HG03521 (cell line): Measurements from ENCODE around the gene ACER2.
A peak's percentile ranks its signal among the peaks of the same experiment; 100 is the strongest.
"Not testable (repeated sequence)": the region's sequence is repeated elsewhere in the genome, so short reads cannot be mapped to it uniquely, and the experiment has no call there.

Experiments
- ATAC-seq: cut with Tn5 transposase; IDR thresholded peaks from one replicate; pipeline ENCODE4 v1.9.1; 2021; ENCODE audit warnings: mild to moderate bottlenecking, moderate library complexity; ENCODE audit not compliant: unreplicated experiment

ACER2 gene

GRCh38 chr9:19408316-19408692 lies 505 bp upstream of the ACER2 start:
- peak; percentile 3 for ATAC-seq

- ATAC-seq, result no peak
Observed at GRCh38 chr9:19409401-19410194, 789 bp downstream of the ACER2 start.

DNA sequence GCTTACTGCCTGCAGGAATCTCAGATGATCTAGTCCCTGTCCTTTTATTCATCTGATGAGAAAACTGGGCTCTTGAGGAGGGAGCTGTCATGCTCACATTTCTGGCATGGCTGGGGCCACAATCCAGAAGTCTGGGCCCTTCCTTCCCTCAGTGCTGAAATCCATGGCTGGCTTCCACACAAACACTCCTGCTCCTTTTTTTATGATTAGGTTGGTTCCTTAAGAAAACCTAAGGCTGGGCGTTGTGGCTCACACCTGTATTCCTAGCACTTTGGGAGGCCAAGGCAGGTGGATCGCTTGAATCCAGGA lies 1.3 kb downstream of the ACER2 start:
- ATAC-seq, result no peak

DNA sequence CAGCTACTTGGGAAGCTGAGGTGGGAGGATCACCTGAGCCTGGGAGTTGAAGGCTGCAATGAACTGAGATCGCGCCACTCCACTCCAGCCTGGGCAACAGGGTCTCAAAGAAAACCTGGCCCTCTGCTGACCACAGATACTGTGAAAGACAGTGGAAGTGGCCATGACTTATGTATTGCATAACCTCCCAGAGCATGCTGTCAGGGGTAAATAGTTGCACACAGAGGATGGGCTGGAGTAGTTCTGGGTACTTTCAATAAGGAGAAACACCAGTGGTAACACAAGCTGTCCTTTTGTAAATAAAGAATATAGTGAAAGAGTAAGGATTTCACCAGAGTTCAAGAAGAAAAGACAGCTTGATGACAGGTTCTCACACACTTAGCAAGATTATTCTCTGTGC lies 1.8 kb downstream of the ACER2 start:
- no peak for ATAC-seq

- ATAC-seq, result no peak
Observed at GRCh38 chr9:19411316-19411715, 2.5 kb downstream of the ACER2 start.

GRCh38 chr9:19413456-19413855 lies 4.6 kb downstream of the ACER2 start:
- ATAC-seq, result not testable (repeated sequence)

DNA sequence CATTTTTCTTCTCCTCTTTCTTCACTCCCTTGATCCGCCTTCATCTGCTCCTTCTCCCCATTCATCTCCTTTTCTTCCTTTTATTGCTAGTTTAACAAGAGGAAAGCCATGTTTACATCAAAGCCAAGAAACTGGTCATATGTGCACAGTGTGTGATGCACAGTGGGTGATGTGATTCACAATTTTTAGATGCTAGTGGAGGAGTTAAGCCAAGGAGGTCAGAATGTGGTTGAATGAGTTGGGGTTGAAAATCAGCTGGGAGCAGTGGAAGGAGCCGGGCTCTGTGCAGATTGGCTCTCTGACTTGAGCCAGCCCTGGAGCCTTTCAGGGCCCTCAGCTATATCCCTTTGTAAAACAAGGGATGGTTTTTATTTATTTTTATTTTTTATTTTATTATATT lies 7.3 kb downstream of the ACER2 start:
- no peak for ATAC-seq

DNA sequence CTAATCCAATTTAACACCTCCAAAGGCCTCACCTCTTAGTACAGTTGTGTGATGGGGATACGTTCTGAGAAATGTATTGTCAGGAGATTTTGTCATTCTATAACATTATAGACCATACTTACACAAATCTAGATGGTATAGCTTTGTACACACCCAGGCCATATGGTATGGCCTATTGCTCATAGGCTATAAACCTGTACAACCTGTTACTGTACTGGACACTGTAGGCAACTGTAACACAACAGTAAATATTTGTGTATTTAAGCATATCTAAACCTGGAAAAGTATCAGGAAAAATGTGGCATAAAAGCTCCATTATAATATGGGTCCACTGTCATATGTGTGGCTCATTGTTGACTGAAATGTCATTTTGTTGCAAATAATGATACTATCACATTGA lies 12.1 kb downstream of the ACER2 start:
- no peak for ATAC-seq

DNA sequence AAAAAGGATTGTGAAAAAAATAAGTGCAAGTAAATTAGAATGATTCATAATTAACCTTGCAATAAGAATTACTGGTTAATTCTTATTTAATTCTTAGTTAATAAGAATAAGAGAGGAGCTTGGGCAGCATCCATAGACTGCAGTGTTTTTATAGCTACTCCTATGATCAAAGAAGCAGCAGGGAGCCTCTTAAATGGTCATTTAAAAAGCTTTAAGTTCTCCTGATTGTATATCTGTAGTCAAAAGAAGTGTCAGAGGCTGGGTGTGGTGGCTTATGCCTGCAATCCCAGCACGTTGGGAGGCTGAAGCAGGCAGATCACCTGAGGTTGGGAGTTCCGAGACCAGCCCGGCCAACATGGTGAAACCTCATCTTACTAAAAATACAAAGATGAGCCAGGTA lies 14.4 kb downstream of the ACER2 start:
- ATAC-seq, result no peak

- ATAC-seq, result peak; percentile 74
Observed at GRCh38 chr9:19424176-19424779, 15.5 kb downstream of the ACER2 start.

DNA sequence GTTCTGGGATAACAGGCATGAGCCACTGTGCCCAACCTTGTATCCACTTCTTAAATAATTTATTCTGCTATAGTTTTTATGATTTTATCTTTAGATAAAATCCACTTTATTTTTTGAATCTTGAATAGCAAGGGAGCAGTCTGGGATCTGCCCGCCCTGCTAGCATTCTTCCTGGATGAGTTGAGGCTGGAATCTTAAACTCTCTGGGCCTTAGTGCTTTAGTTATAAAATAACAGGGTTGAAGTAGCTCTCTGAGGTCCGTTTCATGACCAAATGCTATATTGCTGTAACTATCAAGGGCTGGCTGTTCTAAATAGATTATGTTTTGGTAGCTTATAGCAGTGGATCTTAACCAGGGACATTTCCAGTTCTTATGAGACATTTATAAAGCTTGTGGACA lies 20.8 kb downstream of the ACER2 start:
- ATAC-seq, result no peak

DNA sequence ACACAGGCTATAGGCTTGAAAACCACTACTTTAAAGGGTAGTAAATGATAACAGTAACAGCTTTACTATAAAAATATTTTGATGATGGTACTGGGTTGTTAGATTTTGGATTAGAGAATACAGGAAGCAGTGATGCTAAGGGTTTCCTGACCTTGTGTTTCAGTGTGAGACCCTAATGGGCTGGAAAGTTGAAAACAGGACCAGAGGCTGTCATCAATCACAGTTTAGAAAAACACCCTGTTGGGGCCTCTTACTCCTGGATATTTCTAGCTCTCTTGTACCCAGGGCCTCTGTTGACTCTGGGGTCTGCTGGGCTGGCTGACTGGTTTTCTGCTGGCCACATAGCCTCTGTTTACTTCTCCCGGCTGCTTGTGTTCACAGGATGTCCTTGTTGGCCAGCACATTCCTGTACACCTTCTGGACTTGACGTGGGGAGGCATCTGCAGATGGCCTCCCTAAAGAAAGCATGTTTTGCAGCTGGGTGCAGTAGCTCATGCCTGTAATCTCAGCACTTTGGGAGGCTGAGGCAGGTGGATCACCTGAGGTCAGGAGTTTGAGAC lies 21.5 kb downstream of the ACER2 start:
- ATAC-seq, result no peak

DNA sequence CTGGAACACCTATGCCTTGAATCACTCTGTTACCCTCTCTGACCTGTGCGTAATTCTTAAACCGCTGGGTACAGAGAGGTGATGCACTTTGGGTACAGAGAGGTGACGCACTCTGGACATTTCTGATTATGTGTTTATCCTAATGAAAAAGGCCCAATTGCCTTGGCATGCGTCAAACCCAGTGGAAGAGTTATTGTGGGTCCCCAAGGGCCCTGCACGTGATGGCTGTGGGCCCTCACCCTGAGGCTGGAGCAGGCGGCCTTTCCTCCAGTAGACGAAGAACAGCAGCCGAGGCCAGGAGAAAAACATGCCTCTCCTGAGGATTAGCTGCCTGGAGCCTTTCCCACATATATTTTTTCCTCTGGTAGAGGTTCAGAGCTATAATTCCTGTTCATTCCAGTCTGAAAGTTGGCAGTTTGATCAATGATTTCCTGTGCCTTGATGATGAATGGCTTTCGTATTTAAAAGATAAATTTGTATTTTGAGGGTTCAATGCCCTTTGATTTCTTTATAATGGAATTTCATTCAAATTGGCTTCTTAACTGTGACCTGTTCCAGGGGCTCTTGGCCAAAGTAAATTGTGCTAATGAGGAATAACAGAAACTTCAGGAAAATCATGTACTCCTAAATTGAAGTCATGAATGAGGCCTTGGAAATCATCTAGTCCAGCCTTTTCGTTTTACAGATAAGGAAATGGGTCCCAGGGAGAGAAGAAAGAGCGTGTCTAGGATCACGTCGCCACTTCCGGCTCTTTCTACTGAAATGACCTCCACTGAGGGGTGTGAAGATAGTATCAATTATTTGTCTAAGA lies 22.8 kb downstream of the ACER2 start:
- no peak for ATAC-seq

GRCh38 chr9:19432473-19432872 lies 23.7 kb downstream of the ACER2 start:
- ATAC-seq, result no peak

- not testable (repeated sequence) for ATAC-seq
Observed at GRCh38 chr9:19433729-19434128, 24.9 kb downstream of the ACER2 start.

DNA sequence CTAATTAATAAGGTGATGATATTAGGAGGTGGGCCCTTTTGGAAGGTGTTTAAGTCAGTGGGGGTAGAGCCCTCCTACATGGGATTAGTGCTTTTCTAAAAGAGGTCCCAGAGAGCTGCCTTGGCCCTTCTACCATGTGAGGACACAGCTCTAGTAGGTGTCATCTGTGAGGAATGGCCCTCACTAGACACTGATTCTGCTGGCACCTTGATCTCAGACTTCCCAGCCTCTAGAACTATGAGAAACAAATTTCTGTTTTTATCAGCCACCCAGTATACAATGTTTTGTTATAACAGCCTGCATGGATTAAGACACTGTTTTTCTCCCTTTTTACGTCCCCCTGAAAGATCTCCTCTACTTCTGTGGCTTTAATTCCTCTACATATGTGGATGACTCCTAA lies 31.6 kb downstream of the ACER2 start:
- ATAC-seq, result no peak

GRCh38 chr9:19440823-19441580 lies 32.2 kb downstream of the ACER2 start:
- no peak for ATAC-seq

DNA sequence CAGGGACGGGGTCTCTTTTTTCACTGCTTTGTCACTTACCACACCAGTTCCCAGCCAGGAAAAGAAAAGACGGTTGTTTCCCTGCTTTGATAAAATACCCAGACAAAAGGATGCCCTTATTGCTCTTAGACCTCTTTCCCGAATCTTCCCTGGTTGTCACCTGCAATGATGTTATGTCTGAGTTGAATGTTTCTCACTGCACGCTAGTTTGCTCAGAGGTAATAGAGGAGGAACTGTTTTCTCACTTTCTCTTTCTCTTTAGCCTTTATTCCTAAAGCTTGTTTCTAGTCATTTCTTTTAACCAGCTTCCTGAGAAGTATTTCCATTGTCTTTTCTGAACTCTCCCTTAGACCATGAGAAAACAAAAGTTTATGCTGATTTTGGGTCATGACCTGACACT lies 32.9 kb downstream of the ACER2 start:
- ATAC-seq, result peak; percentile 57

DNA sequence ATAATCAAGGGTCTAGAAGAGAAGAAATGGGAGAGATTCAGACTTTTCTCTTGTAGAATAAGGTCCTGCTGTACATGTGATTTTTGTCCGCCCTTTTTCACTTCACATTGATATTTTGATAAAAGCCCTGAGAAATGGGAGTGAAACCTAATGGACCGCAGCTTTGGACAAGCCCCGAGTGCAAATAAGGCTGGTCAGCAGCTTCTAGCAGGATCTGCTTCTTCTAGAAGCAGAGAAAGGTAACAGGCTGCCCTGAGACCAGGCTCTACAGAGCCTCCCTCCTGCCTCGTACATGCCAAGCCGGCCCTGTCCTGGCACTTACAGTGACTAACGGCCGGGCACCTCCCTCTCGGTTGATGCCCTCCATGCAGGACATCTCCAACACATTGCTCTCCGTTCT lies 33.4 kb downstream of the ACER2 start:
- no peak for ATAC-seq

DNA sequence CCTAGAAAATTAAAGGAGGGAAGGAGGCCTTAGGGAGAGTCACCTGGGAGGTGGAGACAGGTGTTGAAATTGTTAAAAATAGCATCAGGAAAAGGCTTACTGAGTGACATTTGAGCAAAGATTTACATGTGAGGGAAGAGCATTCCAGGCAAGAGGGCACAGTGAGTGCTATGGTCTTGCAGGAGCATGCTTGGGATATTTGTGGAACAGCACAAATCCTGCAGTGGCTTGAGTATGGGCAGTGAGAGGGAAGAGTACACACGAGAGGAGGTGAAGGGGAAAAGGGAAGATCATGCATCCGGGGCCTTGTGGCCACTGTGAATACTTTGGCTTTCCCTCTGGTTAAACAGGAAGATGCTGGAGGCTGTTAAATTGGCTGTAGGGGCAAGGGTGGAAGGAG lies 36.6 kb downstream of the ACER2 start:
- no peak for ATAC-seq

- ATAC-seq, result no peak
Observed at GRCh38 chr9:19446361-19446861, 37.6 kb downstream of the ACER2 start.
